Pancreas (tissue), 10 donors: ENCODE results near the gene KCNIP1. TPM values are rescaled to one million over a fixed set of nuclear protein-coding genes. Genes with fewer than 3 reads are reported as not detected.

Experiments
- ATAC-seq, 4 donors: fragments of 200-7000 bp; cut with Tn5 transposase; one replicate each; pipeline versions ENCODE4 v1.8.0 to v1.9.1; 2020; ENCODE audit warnings: mild to moderate bottlenecking in 4 of 4, moderate library complexity in 4 of 4
- DNase-seq, 6 donors: peaks; one replicate each; pipeline ENCODE4 v3.0.0-alpha.2; 2020
- FAIRE-seq: peaks from 2 replicates; lab custom pipeline; 2012; peaks lifted over from hg19 to GRCh38; lab: Jason Lieb, UNC
- H3K27ac ChIP-seq, 4 donors: fragments of 200-600 bp; sonication (generic); 1 replicate in 3 of 4; 2 replicates in 1 of 4; pipeline versions ENCODE4 v1.5.0 to v1.8.0; 2020
- H3K27me3 ChIP-seq, 4 donors: fragments of 200-600 bp; one replicate each; pipeline ENCODE4 v1.8.0; 2021
- H3K36me3 ChIP-seq, 3 donors: fragments of 200-600 bp; sonication (generic) in 1 of 3; one replicate each; pipeline versions ENCODE4 v1.5.0 to v1.8.0; 2020 to 2021
- H3K4me1 ChIP-seq, 3 donors: fragments of 200-600 bp; one replicate each; pipeline ENCODE4 v1.8.0; 2021
- H3K4me3 ChIP-seq, 4 donors: fragments of 200-600 bp; sonication (generic) in 2 of 4; one replicate each; pipeline versions ENCODE4 v1.5.0 to v1.8.0; 2020 to 2021
- H3K9me3 ChIP-seq, 4 donors: fragments of 200-600 bp; one replicate each; pipeline ENCODE4 v1.8.0; 2021
- CTCF ChIP-seq, 4 donors: fragments of 200-600 bp; sonication (generic) in 3 of 4; IDR thresholded peaks; one replicate each; pipeline versions ENCODE4 v1.5.0 to v1.8.0; 2021; ENCODE audit warnings: antibody characterized with exemption in 4 of 4
- WGBS, 2 donors: extraction: QIAGEN DNeasy Blood & Tissue Kit; methylation state at CpG; one replicate each; pipeline ENCODE4 v1.1.7; 2013; 5-methylcytosine and 5-hydroxymethylcytosine counted together
- intact Hi-C, 3 donors: fragments of 100-400 bp; cut with DNase I; formaldehyde crosslinking; loops; one replicate each; pipeline versions ENCODE4 v1.11.1 to v1.14.2; 2022
- polyA plus RNA-seq, 2 donors: library from polyadenylated mRNA; stranded (reverse); fragments of 200-250 nt; gene quantifications; one replicate each; pipeline ENCODE4 v1.2.3, GENCODE V29; 2013
- total RNA-seq, 6 donors: library from RNA; stranded (reverse); fragmentation: NEBNext Ultra II Directional in 4 of 6; extraction: Animal tissue kit (Norgen Biotek cat#: 25700) in 4 of 6; gene quantifications; one replicate each; pipeline versions ENCODE4 v1.2.1 to v1.2.4, GENCODE V29; 2021 to 2023
- donor health status: healthy with polysubstance abuse.
- donor health status: DM: no; HTN: no; CAD: no; lungs with moderate emphysema.
- donor health status: DM: no; HTN: no; CAD: no.
- donor health status: control.
- donor health status: control.
- donor health status: Bipolar disorder and iron deficiency.
- donor health status: DM: yes; HTN: yes; CAD: no.
- donor health status: DM: no; HTN: no; CAD: no.
- donor health status: DM: no; HTN: no; CAD: no.
- donor health status: DM: yes; HTN: yes; CAD: no.

The KCNIP1 gene
- total and polyA plus RNA-seq, 8 donors: 0.31 to 10.3 (median 1.1) TPM

GRCh38 chr5:170466988-170467707, 36.7 kb upstream of the KCNIP1 start:
- intact Hi-C loops: no loop called here
- 73 to 76% methylated on average over 13 of the region's 13 CpGs for WGBS, 2 donors
- Histone ChIP-seq H3K9me3 (no peaks in the 10 kb centered on the region), H3K36me3 (no peaks in the 10 kb centered on the region), H3K27me3 (no peaks in the 10 kb centered on the region), H3K4me1 (no peaks in the 10 kb centered on the region), H3K27ac (no peak overlapping the region), H3K4me3 (no peak overlapping the region)
- TF ChIP-seq CTCF (IDR thresholded peaks at IDR 0.05): no peak
- ATAC-seq (peak in 2 of 4 donors; percentile 61 to 69), FAIRE-seq (no peak), DNase-seq (no peak)

DNA sequence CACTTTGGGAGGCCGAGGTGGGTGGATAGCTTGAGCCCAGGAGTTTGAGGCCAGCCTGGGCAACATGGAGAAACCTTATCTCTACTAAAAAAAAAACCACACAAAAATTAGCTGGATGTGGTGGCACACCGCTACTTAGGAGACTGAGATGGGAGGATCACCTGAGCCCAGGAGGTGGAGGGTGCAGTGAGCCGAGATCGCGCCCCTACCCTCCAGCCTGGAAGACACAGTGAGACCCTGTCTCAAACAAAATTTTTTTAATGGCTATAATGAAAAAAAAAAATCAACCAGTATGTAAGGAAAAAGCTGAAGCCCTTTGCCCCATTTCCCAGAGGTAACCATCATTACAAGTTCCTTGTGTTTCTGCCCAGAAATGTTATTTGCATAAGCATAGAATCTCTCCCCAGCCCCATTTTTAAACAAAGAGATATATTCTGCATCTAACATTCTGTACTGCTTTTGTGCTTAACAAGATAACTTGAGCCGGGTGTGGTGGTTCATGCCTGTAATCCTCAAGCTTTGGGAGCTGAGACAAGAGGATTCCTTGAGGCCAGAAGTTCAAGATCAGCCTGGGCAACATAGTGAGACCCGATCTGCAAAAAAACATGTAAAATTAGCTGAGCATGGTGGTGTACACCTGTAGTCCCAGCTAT, 35.1 kb upstream of the KCNIP1 start:
- no peaks in the 10 kb centered on the region for H3K9me3 ChIP-seq
- TF ChIP-seq CTCF (IDR thresholded peaks at IDR 0.05): no peak
- H3K4me3 ChIP-seq: no peak overlapping the region
- H3K36me3 ChIP-seq: no peaks in the 10 kb centered on the region
- FAIRE-seq (no peak), DNase-seq (no peak), ATAC-seq (no peak)
- WGBS, 2 donors: 78 to 83% methylated on average over 7 of the region's 7 CpGs
- intact Hi-C loops: no loop called here
- H3K27ac ChIP-seq: no peak overlapping the region
- H3K27me3 ChIP-seq: no peaks in the 10 kb centered on the region
- H3K4me1 ChIP-seq: no peaks in the 10 kb centered on the region

DNA sequence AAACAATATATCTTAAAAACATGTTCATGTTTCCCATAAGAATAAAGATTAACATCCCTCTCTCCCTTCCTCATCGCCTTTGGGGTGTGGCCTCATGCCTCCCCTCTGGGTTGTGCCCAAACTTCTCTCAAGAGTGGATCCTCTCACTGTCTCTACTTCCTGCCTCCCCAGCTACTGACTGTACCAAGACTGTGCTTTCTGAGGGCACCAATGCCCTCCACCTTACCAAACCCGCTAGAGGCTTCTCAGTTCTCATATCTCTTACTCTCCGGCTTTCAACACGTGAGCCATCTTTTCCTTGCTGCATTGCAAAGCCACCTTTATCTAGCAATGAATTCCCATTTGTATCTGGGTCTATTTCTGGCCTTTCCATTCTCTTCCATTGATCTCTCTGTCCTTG, 34.4 kb upstream of the KCNIP1 start:
- WGBS, 2 donors: 75 to 88% methylated on average over 4 of the region's 4 CpGs
- no peak for TF ChIP-seq CTCF (IDR thresholded peaks at IDR 0.05)
- H3K27ac ChIP-seq: no peak overlapping the region
- no peaks in the 10 kb centered on the region for H3K4me1 ChIP-seq
- no peaks in the 10 kb centered on the region for H3K27me3 ChIP-seq
- H3K9me3 ChIP-seq: no peaks in the 10 kb centered on the region
- intact Hi-C loops: no loop called here
- no peak for ATAC-seq
- no peaks in the 10 kb centered on the region for H3K36me3 ChIP-seq
- H3K4me3 ChIP-seq: no peak overlapping the region
- FAIRE-seq: no peak
- DNase-seq: no peak

- ATAC-seq (no peak), DNase-seq (no peak), FAIRE-seq (no peak)
- no peak for TF ChIP-seq CTCF (IDR thresholded peaks at IDR 0.05)
- WGBS, 2 donors: 64 to 75% methylated on average over 4 of the region's 4 CpGs
- Histone ChIP-seq H3K9me3 (no peaks in the 10 kb centered on the region), H3K27ac (no peak overlapping the region), H3K4me1 (no peaks in the 10 kb centered on the region), H3K36me3 (no peaks in the 10 kb centered on the region), H3K27me3 (no peaks in the 10 kb centered on the region), H3K4me3 (no peak overlapping the region)
- intact Hi-C loops: no loop called here
These were observed 33.5 kb upstream of the KCNIP1 start for GRCh38 chr5:170470275-170470674.
